ENCODE results near the gene RHBDL3. TPM values are rescaled to one million over a fixed set of nuclear protein-coding genes. Genes with fewer than 3 reads are reported as not detected.
A peak's percentile ranks its signal among the peaks of the same experiment; 100 is the strongest.

Gene RHBDL3
- total and polyA plus RNA-seq, 2 donors (not counting 1 experiment from before 2014, with no cell fraction given), result not detected

GRCh38 chr17:32264140-32264799 lies 1.4 kb upstream of the RHBDL3 start:
- Mint-ChIP-seq H3K4me1 (peaks cover 17% of the 10 kb centered on the region), H3K9me3 (ENCODE audit: insufficient read depth) (no peaks in the 10 kb centered on the region), H3K27ac (peak overlapping the region; percentile 34), H3K27me3 (peaks cover 75% of the 10 kb centered on the region), H3K4me3 (peak overlapping the region; percentile 79)
- ATAC-seq (ENCODE audit: low read depth) (no peak), DNase-seq (no peak)
- TF ChIP-seq CTCF (IDR thresholded peaks at IDR 0.05) (no peak), EZH2 (IDR thresholded peaks at IDR 0.05; ENCODE audit: borderline replicate concordance, insufficient read depth, low read depth, low read length, poor library complexity, severe bottlenecking) (no peak)
- peaks cover 0 to 5% (median 0%) of the 10 kb centered on the region in 3 donors for H3K9me3 ChIP-seq (ENCODE audit: control extremely low read depth in 1 of 3, control insufficient read depth in 2 of 3, insufficient read depth in 1 of 3, low read length in 2 of 3)
- H3K9ac ChIP-seq (ENCODE audit: low read length), result no peak overlapping the region
- no peaks in the 10 kb centered on the region for H4K20me1 ChIP-seq (ENCODE audit: control insufficient read depth, insufficient read depth, low read length, poor library complexity, severe bottlenecking)
- H2AFZ ChIP-seq (ENCODE audit: insufficient read depth, low read depth, low read length, poor library complexity, severe bottlenecking), result no peak overlapping the region
- H3K27me3 ChIP-seq (replicated peaks in 1 of 4; ENCODE audit: control extremely low read depth in 1 of 4, control insufficient read depth in 3 of 4, insufficient read depth in 4 of 4, low read length in 3 of 4), result peaks cover 0 to 54% (median 37%) of the 10 kb centered on the region in 4 experiments
- no peaks in the 10 kb centered on the region for H3K79me2 ChIP-seq (ENCODE audit: control insufficient read depth, insufficient read depth, low read length)
- 68% methylated on average over 4 of the region's 6 CpGs for WGBS (ENCODE audit: insufficient coverage)
- no peak overlapping the region for H3K4me2 ChIP-seq (replicated peaks; ENCODE audit: low read depth, low read length, poor library complexity, severe bottlenecking)
- no peaks in the 10 kb centered on the region for H3K36me3 ChIP-seq (replicated peaks in 1 of 2; ENCODE audit: control extremely low read depth in 1 of 2, control insufficient read depth in 1 of 2, extremely low read depth in 1 of 2, insufficient read depth in 2 of 2, low read length in 1 of 2)
- POLR2A ChIA-PET, result no interaction called here
- H3K4me3 ChIP-seq (ENCODE audit: control extremely low read depth in 1 of 5, extremely low read depth in 1 of 5, insufficient read depth in 1 of 5, low read depth in 2 of 5, low read length in 4 of 5), result no peak overlapping the region
- H3K4me1 ChIP-seq (ENCODE audit: control insufficient read depth in 2 of 2, insufficient read depth in 2 of 2, low read length in 2 of 2), result peaks cover 24 to 30% of the 10 kb centered on the region in 2 donors
- intact Hi-C loops (cut with micrococcal nuclease), result no loop called here
- CTCF ChIA-PET, result no interaction called here
- no peak overlapping the region for H3K27ac ChIP-seq (ENCODE audit: low read length in 2 of 2)

GRCh38 chr17:32264823-32265191 lies 825 bp upstream of the RHBDL3 start:
- Mint-ChIP-seq H3K4me1 (peaks cover 17% of the 10 kb centered on the region), H3K27ac (peak overlapping the region; percentile 34), H3K9me3 (ENCODE audit: insufficient read depth) (no peaks in the 10 kb centered on the region), H3K27me3 (peaks cover 77% of the 10 kb centered on the region), H3K4me3 (peak overlapping the region; percentile 84)
- TF ChIP-seq EZH2 (IDR thresholded peaks at IDR 0.05; ENCODE audit: borderline replicate concordance, insufficient read depth, low read depth, low read length, poor library complexity, severe bottlenecking) (no peak), CTCF (IDR thresholded peaks at IDR 0.05) (no peak)
- Histone ChIP-seq H3K9ac (ENCODE audit: low read length) (no peak overlapping the region), H3K4me3 (ENCODE audit: control extremely low read depth in 1 of 5, extremely low read depth in 1 of 5, insufficient read depth in 1 of 5, low read depth in 2 of 5, low read length in 4 of 5) (no peak overlapping the region), H3K4me2 (replicated peaks; ENCODE audit: low read depth, low read length, poor library complexity, severe bottlenecking) (peak overlapping the region; percentile 98), H3K27ac (ENCODE audit: low read length in 2 of 2) (no peak overlapping the region), H3K36me3 (replicated peaks in 1 of 2; ENCODE audit: control extremely low read depth in 1 of 2, control insufficient read depth in 1 of 2, extremely low read depth in 1 of 2, insufficient read depth in 2 of 2, low read length in 1 of 2) (no peaks in the 10 kb centered on the region), H3K4me1 (ENCODE audit: control insufficient read depth in 2 of 2, insufficient read depth in 2 of 2, low read length in 2 of 2) (peaks cover 24 to 30% of the 10 kb centered on the region in 2 donors), H3K79me2 (ENCODE audit: control insufficient read depth, insufficient read depth, low read length) (no peaks in the 10 kb centered on the region), H3K9me3 (ENCODE audit: control extremely low read depth in 1 of 3, control insufficient read depth in 2 of 3, insufficient read depth in 1 of 3, low read length in 2 of 3) (peaks cover 0 to 5% (median 0%) of the 10 kb centered on the region in 3 donors), H2AFZ (ENCODE audit: insufficient read depth, low read depth, low read length, poor library complexity, severe bottlenecking) (no peak overlapping the region), H3K27me3 (replicated peaks in 1 of 4; ENCODE audit: control extremely low read depth in 1 of 4, control insufficient read depth in 3 of 4, insufficient read depth in 4 of 4, low read length in 3 of 4) (peaks cover 0 to 56% (median 41%) of the 10 kb centered on the region in 4 experiments), H4K20me1 (ENCODE audit: control insufficient read depth, insufficient read depth, low read length, poor library complexity, severe bottlenecking) (no peaks in the 10 kb centered on the region)
- WGBS (ENCODE audit: insufficient coverage), result 66% methylated on average over 7 of the region's 8 CpGs
- ATAC-seq (ENCODE audit: low read depth), result no peak
- intact Hi-C loops (cut with micrococcal nuclease), result no loop called here
- DNase-seq, result no peak
- ChIA-PET CTCF (interaction anchor here (1.0 kb wide), 1 partner anchor 179 kb away, joined by 3 read pairs; the partner anchor contains the start of gene PSMD11), POLR2A (no interaction called here)

All from B cell (primary cell).